HepG2 (cell line): Measurements from ENCODE around the gene TMEM31. TPM values are rescaled to one million over a fixed set of nuclear protein-coding genes. Genes with fewer than 3 reads are reported as not detected.
A peak's percentile ranks its signal among the peaks of the same experiment; 100 is the strongest.

Source experiments
- EP300 ChIP-seq, 3 experiments: sonication (generic) in 1 of 3; formaldehyde crosslinking in 1 of 3; IDR thresholded peaks; 2 replicates each; pipeline versions ENCODE4 v1.5.1 to v1.6.1; 2011 to 2020; ENCODE audit warnings: low read depth in 2 of 3, low read length in 2 of 3, borderline replicate concordance in 1 of 3, improper control_type of control experiment in 1 of 3, mild to moderate bottlenecking in 1 of 3, missing genetic modification reagents in 1 of 3, moderate library complexity in 1 of 3
- KDM5A ChIP-seq: fragments of 200-600 bp; sonication (generic); IDR thresholded peaks from 2 replicates; pipeline ENCODE4 v1.7.0; 2018; ENCODE audit warnings: antibody characterized with exemption, mild to moderate bottlenecking, low read length, borderline replicate concordance
- KLF6 ChIP-seq: IDR thresholded peaks from 2 replicates; pipeline ENCODE4 v1.8.0; 2016; ENCODE audit warnings: missing biosample characterization, missing genetic modification reagents
- polyA plus RNA-seq, 8 experiments: library from polyadenylated mRNA; depleted of rRNA in 3 of 8; stranded (reverse) in 7 of 8; unstranded in 1 of 8; fragments of >200 nt; fragmentation: Illumina TruSeq in 4 of 8; extraction: Trizol in 4 of 8; gene quantifications; 2 replicates each; pipeline versions ENCODE4 v1.2.1 to v1.2.3, GENCODE V29; 2011 to 2016; ENCODE audit warnings: low read depth in 4 of 8, missing spikeins in 1 of 8, mixed read lengths in 1 of 8; ENCODE audit not compliant: insufficient read depth in 1 of 8
- total RNA-seq, 5 experiments: library from RNA; depleted of rRNA; stranded (reverse); fragments of >200 nt; fragmentation: Illumina TruSeq; extraction: Trizol; gene quantifications; 2 replicates each; pipeline ENCODE4 v1.2.3, GENCODE V29; 2016; ENCODE audit warnings: low read depth in 1 of 5
- TF ChIP-seq, protein P1 (sequence below): IDR thresholded peaks from 2 replicates; pipeline ENCODE4 v1.4.0; 2020; ENCODE audit warnings: mild to moderate bottlenecking, missing genetic modification reagents
- TF ChIP-seq, protein P2 (sequence below): sonication (generic); formaldehyde crosslinking; IDR thresholded peaks from 2 replicates; pipeline ENCODE4 v1.4.0; 2020; ENCODE audit warnings: mild to moderate bottlenecking, missing genetic modification reagents
- TF ChIP-seq, protein P3 (sequence below): sonication (generic); formaldehyde crosslinking; IDR thresholded peaks from 2 replicates; pipeline ENCODE4 v1.9.0; 2022; ENCODE audit warnings: missing genetic modification reagents, mild to moderate bottlenecking, borderline replicate concordance

The TMEM31 gene
- total and polyA plus RNA-seq, 2 of the 13 experiments (the other 11 are each of a cell fraction or from before 2014, with no cell fraction given), result 0.16 TPM; not detected in 1

DNA sequence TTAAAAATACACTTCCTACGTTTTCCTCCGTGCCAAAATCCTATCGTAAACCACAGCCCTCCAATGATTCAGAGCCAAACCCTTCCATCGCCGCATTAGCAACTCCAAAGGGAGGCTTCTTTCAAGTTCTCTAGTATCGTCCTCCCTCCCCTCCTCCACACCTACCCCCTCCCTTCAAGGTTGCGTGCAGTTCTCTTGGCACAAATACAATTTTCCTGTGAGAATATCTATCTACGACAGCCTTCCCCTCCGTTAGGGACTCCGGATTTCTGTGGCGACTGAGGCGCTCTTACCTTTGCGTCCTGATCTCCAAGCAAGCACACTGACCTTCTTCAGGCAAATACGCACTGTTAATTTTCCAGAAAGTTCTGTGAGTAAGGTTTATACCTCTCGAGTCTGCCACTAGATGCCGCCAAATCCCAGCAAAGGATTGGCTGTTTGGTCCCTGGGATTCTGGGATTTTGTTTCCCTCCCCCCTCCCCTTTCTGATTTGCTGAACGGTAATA is 23.0 kb upstream of the TMEM31 start (continued):
- TF ChIP-seq, protein P1, sequence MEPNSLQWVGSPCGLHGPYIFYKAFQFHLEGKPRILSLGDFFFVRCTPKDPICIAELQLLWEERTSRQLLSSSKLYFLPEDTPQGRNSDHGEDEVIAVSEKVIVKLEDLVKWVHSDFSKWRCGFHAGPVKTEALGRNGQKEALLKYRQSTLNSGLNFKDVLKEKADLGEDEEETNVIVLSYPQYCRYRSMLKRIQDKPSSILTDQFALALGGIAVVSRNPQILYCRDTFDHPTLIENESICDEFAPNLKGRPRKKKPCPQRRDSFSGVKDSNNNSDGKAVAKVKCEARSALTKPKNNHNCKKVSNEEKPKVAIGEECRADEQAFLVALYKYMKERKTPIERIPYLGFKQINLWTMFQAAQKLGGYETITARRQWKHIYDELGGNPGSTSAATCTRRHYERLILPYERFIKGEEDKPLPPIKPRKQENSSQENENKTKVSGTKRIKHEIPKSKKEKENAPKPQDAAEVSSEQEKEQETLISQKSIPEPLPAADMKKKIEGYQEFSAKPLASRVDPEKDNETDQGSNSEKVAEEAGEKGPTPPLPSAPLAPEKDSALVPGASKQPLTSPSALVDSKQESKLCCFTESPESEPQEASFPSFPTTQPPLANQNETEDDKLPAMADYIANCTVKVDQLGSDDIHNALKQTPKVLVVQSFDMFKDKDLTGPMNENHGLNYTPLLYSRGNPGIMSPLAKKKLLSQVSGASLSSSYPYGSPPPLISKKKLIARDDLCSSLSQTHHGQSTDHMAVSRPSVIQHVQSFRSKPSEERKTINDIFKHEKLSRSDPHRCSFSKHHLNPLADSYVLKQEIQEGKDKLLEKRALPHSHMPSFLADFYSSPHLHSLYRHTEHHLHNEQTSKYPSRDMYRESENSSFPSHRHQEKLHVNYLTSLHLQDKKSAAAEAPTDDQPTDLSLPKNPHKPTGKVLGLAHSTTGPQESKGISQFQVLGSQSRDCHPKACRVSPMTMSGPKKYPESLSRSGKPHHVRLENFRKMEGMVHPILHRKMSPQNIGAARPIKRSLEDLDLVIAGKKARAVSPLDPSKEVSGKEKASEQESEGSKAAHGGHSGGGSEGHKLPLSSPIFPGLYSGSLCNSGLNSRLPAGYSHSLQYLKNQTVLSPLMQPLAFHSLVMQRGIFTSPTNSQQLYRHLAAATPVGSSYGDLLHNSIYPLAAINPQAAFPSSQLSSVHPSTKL (CRISPR knock-in tag), result 0 out of 2 replicates have a peak, but pooled peaks have one; percentile 11
- TF ChIP-seq EP300 (IDR thresholded peaks at IDR 0.05; ENCODE audit: low read depth in 2 of 2, low read length in 2 of 2), result peak in 1 of 2 experiments; percentile 31; a peak in 1 of 4 replicates
- no peak for TF ChIP-seq EP300 (CRISPR knock-in tag; IDR thresholded peaks at IDR 0.05; ENCODE audit: borderline replicate concordance)
- TF ChIP-seq KDM5A, result peak; percentile 74; the same call in 1 of the 2 replicates
- TF ChIP-seq, protein P2, sequence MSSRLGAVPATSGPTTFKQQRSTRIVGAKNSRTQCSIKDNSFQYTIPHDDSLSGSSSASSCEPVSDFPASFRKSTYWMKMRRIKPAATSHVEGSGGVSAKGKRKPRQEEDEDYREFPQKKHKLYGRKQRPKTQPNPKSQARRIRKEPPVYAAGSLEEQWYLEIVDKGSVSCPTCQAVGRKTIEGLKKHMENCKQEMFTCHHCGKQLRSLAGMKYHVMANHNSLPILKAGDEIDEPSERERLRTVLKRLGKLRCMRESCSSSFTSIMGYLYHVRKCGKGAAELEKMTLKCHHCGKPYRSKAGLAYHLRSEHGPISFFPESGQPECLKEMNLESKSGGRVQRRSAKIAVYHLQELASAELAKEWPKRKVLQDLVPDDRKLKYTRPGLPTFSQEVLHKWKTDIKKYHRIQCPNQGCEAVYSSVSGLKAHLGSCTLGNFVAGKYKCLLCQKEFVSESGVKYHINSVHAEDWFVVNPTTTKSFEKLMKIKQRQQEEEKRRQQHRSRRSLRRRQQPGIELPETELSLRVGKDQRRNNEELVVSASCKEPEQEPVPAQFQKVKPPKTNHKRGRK (CRISPR knock-in tag), result no peak
- no peak for TF ChIP-seq KLF6 (CRISPR knock-in tag)
- TF ChIP-seq, protein P3, sequence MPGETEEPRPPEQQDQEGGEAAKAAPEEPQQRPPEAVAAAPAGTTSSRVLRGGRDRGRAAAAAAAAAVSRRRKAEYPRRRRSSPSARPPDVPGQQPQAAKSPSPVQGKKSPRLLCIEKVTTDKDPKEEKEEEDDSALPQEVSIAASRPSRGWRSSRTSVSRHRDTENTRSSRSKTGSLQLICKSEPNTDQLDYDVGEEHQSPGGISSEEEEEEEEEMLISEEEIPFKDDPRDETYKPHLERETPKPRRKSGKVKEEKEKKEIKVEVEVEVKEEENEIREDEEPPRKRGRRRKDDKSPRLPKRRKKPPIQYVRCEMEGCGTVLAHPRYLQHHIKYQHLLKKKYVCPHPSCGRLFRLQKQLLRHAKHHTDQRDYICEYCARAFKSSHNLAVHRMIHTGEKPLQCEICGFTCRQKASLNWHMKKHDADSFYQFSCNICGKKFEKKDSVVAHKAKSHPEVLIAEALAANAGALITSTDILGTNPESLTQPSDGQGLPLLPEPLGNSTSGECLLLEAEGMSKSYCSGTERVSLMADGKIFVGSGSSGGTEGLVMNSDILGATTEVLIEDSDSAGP (CRISPR knock-in tag), result no peak
